Neural cell (in vitro differentiated cells): ENCODE data around the gene ZIM2. TPM values are rescaled to one million over a fixed set of nuclear protein-coding genes. Genes with fewer than 3 reads are reported as not detected.

ENCODE experiments used
- H2AFZ ChIP-seq: fragments of 200-600, 300-800 bp; sonication (generic), shearing (Covaris generic); 2 replicates; pipeline ENCODE4 v1.6.0; 2014; ENCODE audit warnings: low read depth, mild to moderate bottlenecking, antibody characterized with exemption, low read length, moderate library complexity
- H3F3A ChIP-seq: fragments of 200-600 bp; shearing (Covaris generic); 2 replicates; pipeline ENCODE4 v1.6.1; 2016; ENCODE audit warnings: mild to moderate bottlenecking, moderate library complexity, mixed read lengths, antibody characterized with exemption, low read length; ENCODE audit not compliant: insufficient read depth, poor library complexity, severe bottlenecking
- H3K27ac ChIP-seq: fragments of 200-600, 300-800 bp; sonication (generic), shearing (Covaris generic); 2 replicates; pipeline ENCODE4 v1.5.1; 2014; ENCODE audit warnings: mild to moderate bottlenecking, low read length, moderate library complexity
- H3K27me3 ChIP-seq: fragments of 300-800, 200-600 bp; sonication (generic), shearing (Covaris generic); 2 replicates; pipeline ENCODE4 v1.6.0; 2014; ENCODE audit warnings: mild to moderate bottlenecking, low read depth, low read length, moderate library complexity; ENCODE audit not compliant: insufficient read depth
- H3K36me3 ChIP-seq: fragments of 300-800, 200-600 bp; sonication (generic), shearing (Covaris generic); 2 replicates; pipeline ENCODE4 v1.5.1; 2014; ENCODE audit warnings: mild to moderate bottlenecking, antibody characterized with exemption, low read length, moderate library complexity; ENCODE audit not compliant: insufficient read depth
- H3K4me2 ChIP-seq: fragments of 300-800, 200-600 bp; sonication (generic), shearing (Covaris generic); 2 replicates; pipeline ENCODE4 v1.6.0; 2014; ENCODE audit warnings: mild to moderate bottlenecking, low read length
- H3K4me3 ChIP-seq: fragments of 300-800, 200-600 bp; sonication (generic), shearing (Covaris generic); 2 replicates; pipeline ENCODE4 v1.5.1; 2014; ENCODE audit warnings: mild to moderate bottlenecking, low read length, moderate library complexity
- H3K79me2 ChIP-seq: fragments of 200-600 bp; shearing (Covaris generic); replicated peaks from 2 replicates; pipeline ENCODE4 v1.6.0; 2014; ENCODE audit warnings: mild to moderate bottlenecking, low read length, moderate library complexity; ENCODE audit not compliant: insufficient read depth
- H3K9ac ChIP-seq: fragments of 300-800, 200-600 bp; sonication (generic), shearing (Covaris generic); 2 replicates; pipeline ENCODE4 v1.6.1; 2016; ENCODE audit warnings: mild to moderate bottlenecking, low read length, mixed read lengths
- H3K9me2 ChIP-seq: fragments of 200-600 bp; shearing (Covaris generic); 2 replicates; pipeline ENCODE4 v1.6.1; 2016; ENCODE audit warnings: mild to moderate bottlenecking, low read length, mixed read lengths; ENCODE audit not compliant: insufficient read depth
- H3K9me3 ChIP-seq: fragments of 200-600, 300-800 bp; sonication (generic), shearing (Covaris generic); 2 replicates; pipeline ENCODE4 v1.6.1; 2016; ENCODE audit warnings: mild to moderate bottlenecking, mixed run types, low read length, moderate library complexity, mixed read lengths
- H4K20me1 ChIP-seq: fragments of 200-600 bp; shearing (Covaris generic); 2 replicates; pipeline ENCODE4 v1.6.1; 2016; ENCODE audit warnings: mild to moderate bottlenecking, mixed run types; ENCODE audit not compliant: insufficient read depth
- EP300 ChIP-seq: fragments of 450-650 bp; conservative IDR thresholded peaks from 2 replicates; pipeline ENCODE4 v1.6.1; 2014; ENCODE audit warnings: antibody characterized with exemption, mild to moderate bottlenecking, moderate library complexity; ENCODE audit not compliant: poor library complexity, severe bottlenecking
- EZH2 ChIP-seq: fragments of 200-600, 300-800 bp; shearing (Covaris generic), sonication (generic); IDR thresholded peaks from 2 replicates; pipeline ENCODE4 v1.6.1; 2014; ENCODE audit warnings: antibody characterized with exemption, low read length, borderline replicate concordance, mild to moderate bottlenecking; ENCODE audit not compliant: insufficient read depth, poor library complexity, severe bottlenecking
- MXI1 ChIP-seq: fragments of 450-650 bp; conservative IDR thresholded peaks from 2 replicates; pipeline ENCODE4 v1.6.1; 2014; ENCODE audit warnings: antibody characterized with exemption, mild to moderate bottlenecking; ENCODE audit not compliant: poor library complexity, severe bottlenecking
- POLR2AphosphoS5 ChIP-seq: IDR thresholded peaks from 2 replicates; pipeline ENCODE4 v1.6.1; 2012
- RAD21 ChIP-seq: fragments of 450-650 bp; conservative IDR thresholded peaks from 2 replicates; pipeline ENCODE4 v1.6.1; 2014; ENCODE audit warnings: antibody characterized with exemption, mild to moderate bottlenecking, moderate library complexity
- SMC3 ChIP-seq: fragments of 450-650 bp; conservative IDR thresholded peaks from 2 replicates; pipeline ENCODE4 v1.6.1; 2014; ENCODE audit warnings: antibody characterized with exemption, mild to moderate bottlenecking, moderate library complexity; ENCODE audit not compliant: poor library complexity
- TAF1 ChIP-seq: IDR thresholded peaks from 2 replicates; pipeline ENCODE4 v1.6.1; 2012; ENCODE audit warnings: low read depth
- polyA plus RNA-seq: library from polyadenylated mRNA; depleted of rRNA; stranded (reverse); fragments of >200 nt; gene quantifications from 2 replicates; pipeline ENCODE4 v1.2.3, GENCODE V29; 2014
- TF ChIP-seq, protein P1 (sequence below): fragments of 450-650 bp; IDR thresholded peaks from 2 replicates; pipeline ENCODE4 v1.5.1; 2014; ENCODE audit warnings: antibody characterized with exemption, mild to moderate bottlenecking, moderate library complexity; ENCODE audit not compliant: poor library complexity, severe bottlenecking
- TF ChIP-seq, protein P2 (sequence below): IDR thresholded peaks from 2 replicates; pipeline ENCODE4 v1.6.1; 2012; ENCODE audit warnings: borderline replicate concordance

ZIM2 gene
- polyA plus RNA-seq, 1 donor from 2014 or later: not detected

- TF ChIP-seq, protein P1, sequence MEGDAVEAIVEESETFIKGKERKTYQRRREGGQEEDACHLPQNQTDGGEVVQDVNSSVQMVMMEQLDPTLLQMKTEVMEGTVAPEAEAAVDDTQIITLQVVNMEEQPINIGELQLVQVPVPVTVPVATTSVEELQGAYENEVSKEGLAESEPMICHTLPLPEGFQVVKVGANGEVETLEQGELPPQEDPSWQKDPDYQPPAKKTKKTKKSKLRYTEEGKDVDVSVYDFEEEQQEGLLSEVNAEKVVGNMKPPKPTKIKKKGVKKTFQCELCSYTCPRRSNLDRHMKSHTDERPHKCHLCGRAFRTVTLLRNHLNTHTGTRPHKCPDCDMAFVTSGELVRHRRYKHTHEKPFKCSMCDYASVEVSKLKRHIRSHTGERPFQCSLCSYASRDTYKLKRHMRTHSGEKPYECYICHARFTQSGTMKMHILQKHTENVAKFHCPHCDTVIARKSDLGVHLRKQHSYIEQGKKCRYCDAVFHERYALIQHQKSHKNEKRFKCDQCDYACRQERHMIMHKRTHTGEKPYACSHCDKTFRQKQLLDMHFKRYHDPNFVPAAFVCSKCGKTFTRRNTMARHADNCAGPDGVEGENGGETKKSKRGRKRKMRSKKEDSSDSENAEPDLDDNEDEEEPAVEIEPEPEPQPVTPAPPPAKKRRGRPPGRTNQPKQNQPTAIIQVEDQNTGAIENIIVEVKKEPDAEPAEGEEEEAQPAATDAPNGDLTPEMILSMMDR: no peak
- TF ChIP-seq POLR2AphosphoS5: no peak
Measured at GRCh38 chr19:56811480-56811879, 29.0 kb downstream of the ZIM2 start (continued).

GRCh38 chr19:56810260-56810659 is 30.3 kb downstream of the ZIM2 start:
- TF ChIP-seq EP300: no peak
- TF ChIP-seq EZH2: no peak
- no peak for TF ChIP-seq MXI1
- TF ChIP-seq TAF1: no peak
- TF ChIP-seq RAD21: no peak
- TF ChIP-seq, protein P1: no peak
- TF ChIP-seq SMC3: no peak
- TF ChIP-seq POLR2AphosphoS5: no peak
- TF ChIP-seq, protein P2, sequence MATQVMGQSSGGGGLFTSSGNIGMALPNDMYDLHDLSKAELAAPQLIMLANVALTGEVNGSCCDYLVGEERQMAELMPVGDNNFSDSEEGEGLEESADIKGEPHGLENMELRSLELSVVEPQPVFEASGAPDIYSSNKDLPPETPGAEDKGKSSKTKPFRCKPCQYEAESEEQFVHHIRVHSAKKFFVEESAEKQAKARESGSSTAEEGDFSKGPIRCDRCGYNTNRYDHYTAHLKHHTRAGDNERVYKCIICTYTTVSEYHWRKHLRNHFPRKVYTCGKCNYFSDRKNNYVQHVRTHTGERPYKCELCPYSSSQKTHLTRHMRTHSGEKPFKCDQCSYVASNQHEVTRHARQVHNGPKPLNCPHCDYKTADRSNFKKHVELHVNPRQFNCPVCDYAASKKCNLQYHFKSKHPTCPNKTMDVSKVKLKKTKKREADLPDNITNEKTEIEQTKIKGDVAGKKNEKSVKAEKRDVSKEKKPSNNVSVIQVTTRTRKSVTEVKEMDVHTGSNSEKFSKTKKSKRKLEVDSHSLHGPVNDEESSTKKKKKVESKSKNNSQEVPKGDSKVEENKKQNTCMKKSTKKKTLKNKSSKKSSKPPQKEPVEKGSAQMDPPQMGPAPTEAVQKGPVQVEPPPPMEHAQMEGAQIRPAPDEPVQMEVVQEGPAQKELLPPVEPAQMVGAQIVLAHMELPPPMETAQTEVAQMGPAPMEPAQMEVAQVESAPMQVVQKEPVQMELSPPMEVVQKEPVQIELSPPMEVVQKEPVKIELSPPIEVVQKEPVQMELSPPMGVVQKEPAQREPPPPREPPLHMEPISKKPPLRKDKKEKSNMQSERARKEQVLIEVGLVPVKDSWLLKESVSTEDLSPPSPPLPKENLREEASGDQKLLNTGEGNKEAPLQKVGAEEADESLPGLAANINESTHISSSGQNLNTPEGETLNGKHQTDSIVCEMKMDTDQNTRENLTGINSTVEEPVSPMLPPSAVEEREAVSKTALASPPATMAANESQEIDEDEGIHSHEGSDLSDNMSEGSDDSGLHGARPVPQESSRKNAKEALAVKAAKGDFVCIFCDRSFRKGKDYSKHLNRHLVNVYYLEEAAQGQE: no peak
- Histone ChIP-seq H3K9me3 (peaks cover 17% of the 10 kb centered on the region), H3K27ac (no peak overlapping the region), H3K9me2 (no peaks in the 10 kb centered on the region), H4K20me1 (no peaks in the 10 kb centered on the region), H3K27me3 (no peaks in the 10 kb centered on the region), H3K36me3 (no peaks in the 10 kb centered on the region), H3K79me2 (no peaks in the 10 kb centered on the region), H2AFZ (no peak overlapping the region), H3K4me2 (no peak overlapping the region), H3K9ac (no peak overlapping the region), H3K4me3 (no peak overlapping the region), H3F3A (no peaks in the 10 kb centered on the region)
